Kidney epithelial cell (primary cell): ENCODE data around the gene TRIP4. TPM values are rescaled to one million over a fixed set of nuclear protein-coding genes. Genes with fewer than 3 reads are reported as not detected.
"Not testable (repeated sequence)": the region's sequence is repeated elsewhere in the genome, so short reads cannot be mapped to it uniquely, and the experiment has no call there.

Experiments used
- DNase-seq: peaks from one replicate; pipeline ENCODE4 v3.0.0-alpha.2; 2010; ENCODE audit warnings: low read depth
- H3K27me3 ChIP-seq: 2 replicates; pipeline ENCODE4 v1.6.0; 2011; ENCODE audit warnings: low read length; ENCODE audit not compliant: control insufficient read depth, insufficient read depth
- H3K36me3 ChIP-seq: 2 replicates; pipeline ENCODE4 v1.5.1; 2011; ENCODE audit warnings: low read length; ENCODE audit not compliant: control insufficient read depth, insufficient read depth
- H3K4me3 ChIP-seq: 2 replicates; pipeline ENCODE4 v1.5.1; 2011; ENCODE audit warnings: low read depth, mild to moderate bottlenecking, control low read depth, low read length
- total RNA-seq: library from RNA; depleted of rRNA; stranded (reverse); fragments of >200 nt; gene quantifications from 2 replicates; pipeline ENCODE4 v1.2.3, GENCODE V29; 2015
- TF ChIP-seq, protein P1 (sequence below): IDR thresholded peaks from 2 replicates; pipeline ENCODE4 v1.5.1; 2011; ENCODE audit warnings: mild to moderate bottlenecking, moderate library complexity, low read length, control low read depth, inconsistent platforms; ENCODE audit not compliant: insufficient read depth, poor library complexity, severe bottlenecking

The TRIP4 gene
- total RNA-seq, 1 donor from 2014 or later = 12.3 TPM

- no peak for DNase-seq
- TF ChIP-seq, protein P1, sequence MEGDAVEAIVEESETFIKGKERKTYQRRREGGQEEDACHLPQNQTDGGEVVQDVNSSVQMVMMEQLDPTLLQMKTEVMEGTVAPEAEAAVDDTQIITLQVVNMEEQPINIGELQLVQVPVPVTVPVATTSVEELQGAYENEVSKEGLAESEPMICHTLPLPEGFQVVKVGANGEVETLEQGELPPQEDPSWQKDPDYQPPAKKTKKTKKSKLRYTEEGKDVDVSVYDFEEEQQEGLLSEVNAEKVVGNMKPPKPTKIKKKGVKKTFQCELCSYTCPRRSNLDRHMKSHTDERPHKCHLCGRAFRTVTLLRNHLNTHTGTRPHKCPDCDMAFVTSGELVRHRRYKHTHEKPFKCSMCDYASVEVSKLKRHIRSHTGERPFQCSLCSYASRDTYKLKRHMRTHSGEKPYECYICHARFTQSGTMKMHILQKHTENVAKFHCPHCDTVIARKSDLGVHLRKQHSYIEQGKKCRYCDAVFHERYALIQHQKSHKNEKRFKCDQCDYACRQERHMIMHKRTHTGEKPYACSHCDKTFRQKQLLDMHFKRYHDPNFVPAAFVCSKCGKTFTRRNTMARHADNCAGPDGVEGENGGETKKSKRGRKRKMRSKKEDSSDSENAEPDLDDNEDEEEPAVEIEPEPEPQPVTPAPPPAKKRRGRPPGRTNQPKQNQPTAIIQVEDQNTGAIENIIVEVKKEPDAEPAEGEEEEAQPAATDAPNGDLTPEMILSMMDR = no peak
- no peaks in the 10 kb centered on the region for H3K27me3 ChIP-seq
- no peak overlapping the region for H3K4me3 ChIP-seq
- H3K36me3 ChIP-seq = no peaks in the 10 kb centered on the region
Observed at GRCh38 chr15:64389036-64389435, 1.4 kb downstream of the TRIP4 start.

GRCh38 chr15:64392471-64392870 lies 4.8 kb downstream of the TRIP4 start:
- not testable (repeated sequence) for H3K36me3 ChIP-seq, DNase-seq, H3K27me3 ChIP-seq, H3K4me3 ChIP-seq

GRCh38 chr15:64396789-64397188 lies 9.2 kb downstream of the TRIP4 start:
- no peaks in the 10 kb centered on the region for H3K27me3 ChIP-seq
- no peaks in the 10 kb centered on the region for H3K36me3 ChIP-seq
- TF ChIP-seq, protein P1 = no peak
- no peak overlapping the region for H3K4me3 ChIP-seq
- DNase-seq = no peak

GRCh38 chr15:64398575-64398974 lies 10.9 kb downstream of the TRIP4 start:
- Histone ChIP-seq H3K27me3 (no peaks in the 10 kb centered on the region), H3K4me3 (no peak overlapping the region), H3K36me3 (no peaks in the 10 kb centered on the region)
- TF ChIP-seq, protein P1 = no peak
- DNase-seq = no peak

DNA sequence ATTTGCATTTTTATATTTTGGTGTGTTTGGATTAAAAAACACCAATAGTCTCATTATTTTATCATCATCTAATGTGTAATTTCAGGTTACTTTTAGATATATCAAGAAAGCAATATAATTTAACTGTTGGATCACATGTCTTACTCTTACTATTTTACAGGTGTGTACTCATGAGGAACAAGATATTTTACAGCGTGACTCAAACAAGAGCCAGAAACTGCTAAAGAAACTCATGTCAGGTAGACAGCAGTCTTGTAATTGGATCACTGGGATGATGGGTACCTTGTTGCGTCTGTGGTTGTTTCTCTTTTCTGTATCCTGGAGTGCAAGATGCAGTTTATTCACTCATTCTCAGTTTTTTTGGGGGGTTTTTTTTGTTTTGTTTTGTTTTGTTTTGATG lies 12.9 kb downstream of the TRIP4 start:
- H3K27me3 ChIP-seq = no peaks in the 10 kb centered on the region
- H3K36me3 ChIP-seq = no peaks in the 10 kb centered on the region
- DNase-seq = no peak
- H3K4me3 ChIP-seq = no peak overlapping the region
- TF ChIP-seq, protein P1 = no peak

GRCh38 chr15:64412216-64412615 lies 24.6 kb downstream of the TRIP4 start:
- H3K4me3 ChIP-seq = no peak overlapping the region
- H3K27me3 ChIP-seq = no peaks in the 10 kb centered on the region
- H3K36me3 ChIP-seq = peaks cover 1% of the 10 kb centered on the region
- no peak for DNase-seq
- TF ChIP-seq, protein P1 = no peak
